Iris pigment epithelial cell (primary cell): ENCODE measurements around the gene CLEC16A.
"Not testable (repeated sequence)": the region's sequence is repeated elsewhere in the genome, so short reads cannot be mapped to it uniquely, and the experiment has no call there.

Experiments
- DNase-seq: peaks from one replicate; pipeline ENCODE4 v3.0.0-alpha.2; 2011; ENCODE audit warnings: low read depth

Gene CLEC16A

GRCh38 chr16:10923650-10924214, 20.6 kb upstream of the CLEC16A start:
- DNase-seq: no peak

GRCh38 chr16:10925285-10925684, 19.1 kb upstream of the CLEC16A start:
- not testable (repeated sequence) for DNase-seq

GRCh38 chr16:10926094-10926493, 18.3 kb upstream of the CLEC16A start:
- no peak for DNase-seq

GRCh38 chr16:10926867-10927266, 17.5 kb upstream of the CLEC16A start:
- no peak for DNase-seq

- DNase-seq: no peak
Observed at GRCh38 chr16:10927497-10928112, 16.8 kb upstream of the CLEC16A start.

- DNase-seq: not testable (repeated sequence)
Observed at GRCh38 chr16:10929097-10929496, 15.3 kb upstream of the CLEC16A start.

- no peak for DNase-seq
Observed at GRCh38 chr16:10929853-10930754, 14.3 kb upstream of the CLEC16A start.

GRCh38 chr16:10930755-10931093, 13.6 kb upstream of the CLEC16A start:
- DNase-seq: no peak

- no peak for DNase-seq
Observed at GRCh38 chr16:10931134-10931533, 13.2 kb upstream of the CLEC16A start.

- no peak for DNase-seq
Observed at GRCh38 chr16:10931977-10932632, 12.3 kb upstream of the CLEC16A start.

GRCh38 chr16:10932959-10933710, 11.2 kb upstream of the CLEC16A start:
- DNase-seq: no peak

- DNase-seq: no peak
Observed at GRCh38 chr16:10933865-10934264, 10.5 kb upstream of the CLEC16A start.

- no peak for DNase-seq
Observed at GRCh38 chr16:10934325-10935107, 9.8 kb upstream of the CLEC16A start.

GRCh38 chr16:10935226-10935915, 9.0 kb upstream of the CLEC16A start:
- no peak for DNase-seq

- no peak for DNase-seq
Observed at GRCh38 chr16:10936272-10936984, 7.9 kb upstream of the CLEC16A start.

GRCh38 chr16:10937068-10937859, 7.1 kb upstream of the CLEC16A start:
- DNase-seq: no peak

- no peak for DNase-seq
Observed at GRCh38 chr16:10938321-10938720, 6.0 kb upstream of the CLEC16A start.

- DNase-seq: no peak
Observed at GRCh38 chr16:10938796-10939648, 5.3 kb upstream of the CLEC16A start.
